HG03159 (cell line): ENCODE data around the gene UBE2G2.

ENCODE experiments used
- ATAC-seq: cut with Tn5 transposase; IDR thresholded peaks from one replicate; pipeline ENCODE4 v1.9.1; 2021; ENCODE audit warnings: mild to moderate bottlenecking, moderate library complexity; ENCODE audit not compliant: unreplicated experiment

The UBE2G2 gene

DNA sequence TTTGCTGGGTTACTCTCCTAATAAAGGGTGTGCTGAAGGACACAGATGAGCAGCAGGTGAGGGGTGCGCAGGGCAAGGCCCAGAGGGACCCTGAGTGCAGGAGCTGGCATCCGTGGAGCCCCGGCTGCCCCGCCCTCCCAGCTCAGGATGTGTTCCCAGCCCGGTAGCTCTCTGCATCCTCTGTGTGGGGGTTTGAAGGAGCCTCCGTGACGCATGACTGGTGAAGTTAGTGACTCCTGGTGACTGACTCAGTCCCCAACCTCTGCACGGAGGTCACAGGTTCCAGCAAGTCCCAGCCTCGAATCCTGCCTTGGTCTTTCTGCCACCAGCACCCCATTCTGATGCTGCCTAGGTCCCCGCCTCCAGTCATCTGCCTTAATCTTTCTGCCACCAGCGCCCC, 68.7 kb downstream of the UBE2G2 start:
- no peak for ATAC-seq

- ATAC-seq = no peak
These were observed 69.4 kb downstream of the UBE2G2 start for GRCh38 chr21:44732263-44732662.

- no peak for ATAC-seq
These were observed 70.6 kb downstream of the UBE2G2 start for GRCh38 chr21:44730951-44731579.

DNA sequence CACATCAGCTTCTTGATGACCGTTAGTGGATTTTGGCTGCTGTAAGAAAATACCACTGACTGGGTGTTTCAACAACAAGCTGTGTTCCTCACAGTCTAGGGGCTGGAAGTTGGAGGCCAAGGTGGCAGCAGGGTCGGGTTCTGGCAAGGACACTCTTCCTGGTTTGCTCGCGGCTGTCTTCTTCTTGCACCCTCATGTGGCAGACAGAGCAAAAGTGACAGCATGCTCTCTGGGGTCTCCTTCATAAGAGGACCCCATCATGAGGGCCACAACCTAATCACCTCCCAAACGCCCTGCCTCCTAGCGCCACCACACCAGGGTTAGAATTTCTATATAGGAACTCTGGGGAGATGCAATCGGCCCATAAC, 71.6 kb downstream of the UBE2G2 start:
- no peak for ATAC-seq

GRCh38 chr21:44729336-44730027, 72.1 kb downstream of the UBE2G2 start:
- no peak for ATAC-seq

GRCh38 chr21:44728716-44729115, 72.9 kb downstream of the UBE2G2 start:
- ATAC-seq = no peak

DNA sequence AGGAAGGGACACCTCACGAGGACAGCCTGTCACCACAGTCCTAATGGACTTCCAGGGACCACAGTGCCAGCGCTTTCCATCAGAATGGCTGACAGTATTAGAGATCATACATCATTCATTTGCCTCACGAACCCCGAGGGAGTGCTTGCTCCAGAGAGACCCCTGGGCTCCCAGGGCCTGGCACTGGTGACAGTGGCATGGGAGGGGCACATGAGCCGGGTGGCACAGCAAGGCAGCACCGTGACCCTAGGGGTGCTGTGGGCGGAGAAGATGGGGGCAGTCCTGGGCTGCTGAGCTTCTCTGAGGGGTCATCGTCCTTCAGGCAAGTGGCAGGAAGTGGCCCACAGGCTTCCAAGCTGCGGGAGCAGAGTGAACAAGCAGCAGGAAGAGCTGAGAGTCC, 73.9 kb downstream of the UBE2G2 start:
- ATAC-seq = no peak

DNA sequence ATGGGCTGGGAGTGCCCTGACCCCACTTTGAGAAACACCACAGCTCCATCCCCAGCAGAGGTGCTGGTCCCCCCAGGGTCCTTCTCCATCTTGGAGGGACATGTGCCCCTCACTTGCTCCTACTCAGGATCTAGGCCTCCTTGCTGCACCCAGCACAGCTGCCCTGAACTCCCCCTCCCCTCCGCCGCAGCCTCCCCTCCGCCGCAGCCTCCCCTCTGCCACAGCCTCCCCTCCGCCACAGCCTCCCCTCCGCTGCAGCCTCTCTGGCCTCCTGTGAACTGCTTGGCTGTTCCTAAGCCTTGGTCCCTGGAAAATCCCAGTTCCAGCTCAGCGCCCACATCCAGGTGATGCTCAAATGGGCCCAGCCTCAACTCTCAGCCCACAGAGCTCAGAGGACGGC, 74.3 kb downstream of the UBE2G2 start:
- ATAC-seq = no peak

DNA sequence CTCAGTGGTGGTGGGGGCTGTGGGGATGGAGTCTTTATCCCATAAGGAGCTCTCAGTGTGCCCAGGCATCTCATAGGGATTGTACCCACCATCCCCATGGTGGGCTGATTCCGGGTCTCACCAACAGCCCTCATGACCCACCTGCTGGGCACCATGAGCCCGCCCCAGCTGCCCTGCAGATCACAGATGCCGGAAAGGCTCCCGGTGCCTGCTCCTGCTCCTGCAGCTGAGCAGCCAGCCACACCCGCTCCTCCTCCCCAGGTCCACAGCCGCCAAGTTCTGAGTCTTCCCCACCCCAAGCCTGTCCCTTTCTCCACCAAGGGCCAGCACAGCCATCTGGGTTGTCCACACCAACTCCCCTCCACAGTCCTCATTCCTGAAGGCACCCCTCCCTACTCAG, 74.8 kb downstream of the UBE2G2 start:
- no peak for ATAC-seq

- no peak for ATAC-seq
These were observed 76.7 kb downstream of the UBE2G2 start for GRCh38 chr21:44724926-44725325.

- ATAC-seq = no peak
These were observed 77.4 kb downstream of the UBE2G2 start for GRCh38 chr21:44724196-44724595.

DNA sequence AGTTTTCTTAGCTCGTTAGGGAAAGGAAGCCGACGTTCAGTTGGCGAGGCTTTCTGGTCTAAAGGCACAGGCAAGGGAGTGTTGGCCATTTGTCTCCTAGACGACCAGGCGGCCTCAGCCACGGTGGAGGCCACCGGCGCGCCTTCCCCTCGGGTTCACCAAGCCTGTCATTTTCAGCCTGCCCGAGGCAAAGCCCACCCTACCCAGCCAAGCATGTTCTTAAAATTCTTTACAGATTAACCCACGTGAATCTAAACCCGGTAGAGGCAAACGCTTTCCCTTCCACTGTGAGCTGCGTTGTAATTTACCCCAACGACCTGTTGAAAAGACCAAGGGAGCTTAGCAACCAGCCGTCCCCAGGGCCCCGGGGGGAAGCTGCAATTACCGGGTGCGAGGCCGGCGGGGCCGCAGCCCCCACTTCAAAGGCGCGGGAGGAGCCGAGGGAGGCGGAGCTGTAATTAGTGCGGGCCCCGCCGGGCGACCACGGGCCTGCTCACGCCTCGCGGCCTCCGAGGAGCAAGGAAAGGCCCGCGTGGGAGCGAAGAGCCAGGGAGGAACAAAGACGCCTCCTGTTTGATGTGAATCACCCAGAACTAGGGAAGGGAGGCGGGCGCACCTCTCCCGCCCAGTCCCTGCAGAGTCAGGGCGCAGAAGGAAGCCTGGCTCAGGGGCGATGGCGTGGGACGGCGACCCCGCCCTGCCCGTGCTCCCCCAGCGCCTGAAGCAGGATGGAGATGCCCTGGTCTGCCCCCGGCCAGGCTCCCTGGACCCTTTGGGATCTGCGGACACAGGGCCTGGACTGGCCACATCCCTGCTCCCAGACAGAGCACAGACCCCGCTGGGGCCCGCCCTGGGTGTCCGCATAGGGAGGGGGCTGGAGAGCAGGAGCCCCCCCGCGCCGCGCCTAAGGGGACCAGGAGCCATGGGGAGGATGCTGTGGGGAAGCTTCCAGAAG, 78.2 kb downstream of the UBE2G2 start:
- ATAC-seq = no peak

DNA sequence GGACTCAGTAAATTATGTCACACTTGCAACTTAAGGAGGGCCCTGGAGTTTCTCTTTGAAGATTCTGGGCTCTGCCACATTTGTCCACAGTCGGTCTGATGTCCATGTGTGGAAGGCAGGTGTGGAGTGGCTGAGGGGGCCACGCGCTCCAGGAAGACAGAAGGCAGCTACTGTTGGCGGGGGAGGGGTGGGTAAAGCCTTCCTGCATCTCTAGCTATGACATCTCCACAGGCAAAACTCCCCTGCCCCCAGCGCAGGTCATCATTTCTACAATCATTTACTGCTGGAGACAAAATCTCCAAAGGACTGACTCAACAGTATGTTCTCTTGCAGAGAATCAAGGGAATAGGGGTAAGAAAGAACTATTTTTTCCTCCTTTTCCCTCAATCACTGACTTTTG, 78.9 kb downstream of the UBE2G2 start:
- no peak for ATAC-seq

GRCh38 chr21:44720170-44720569, 81.5 kb downstream of the UBE2G2 start:
- no peak for ATAC-seq
